Measurements from ENCODE around the gene ATG9B.

GRCh38 chr7:151065516-151065915, 41.2 kb upstream of the ATG9B start:
- TF ChIP-seq, protein P1, sequence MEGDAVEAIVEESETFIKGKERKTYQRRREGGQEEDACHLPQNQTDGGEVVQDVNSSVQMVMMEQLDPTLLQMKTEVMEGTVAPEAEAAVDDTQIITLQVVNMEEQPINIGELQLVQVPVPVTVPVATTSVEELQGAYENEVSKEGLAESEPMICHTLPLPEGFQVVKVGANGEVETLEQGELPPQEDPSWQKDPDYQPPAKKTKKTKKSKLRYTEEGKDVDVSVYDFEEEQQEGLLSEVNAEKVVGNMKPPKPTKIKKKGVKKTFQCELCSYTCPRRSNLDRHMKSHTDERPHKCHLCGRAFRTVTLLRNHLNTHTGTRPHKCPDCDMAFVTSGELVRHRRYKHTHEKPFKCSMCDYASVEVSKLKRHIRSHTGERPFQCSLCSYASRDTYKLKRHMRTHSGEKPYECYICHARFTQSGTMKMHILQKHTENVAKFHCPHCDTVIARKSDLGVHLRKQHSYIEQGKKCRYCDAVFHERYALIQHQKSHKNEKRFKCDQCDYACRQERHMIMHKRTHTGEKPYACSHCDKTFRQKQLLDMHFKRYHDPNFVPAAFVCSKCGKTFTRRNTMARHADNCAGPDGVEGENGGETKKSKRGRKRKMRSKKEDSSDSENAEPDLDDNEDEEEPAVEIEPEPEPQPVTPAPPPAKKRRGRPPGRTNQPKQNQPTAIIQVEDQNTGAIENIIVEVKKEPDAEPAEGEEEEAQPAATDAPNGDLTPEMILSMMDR (IDR thresholded peaks at IDR 0.05 in 2 of 3, conservative IDR thresholded peaks at IDR 0.05 in 1 of 3; ENCODE audit: borderline replicate concordance in 1 of 3, insufficient read depth in 1 of 3, low read depth in 2 of 3, low read length in 2 of 3) = no peak
- TF ChIP-seq POLR2A (IDR thresholded peaks at IDR 0.05; ENCODE audit: borderline replicate concordance, extremely low read depth, insufficient read depth, insufficient read length) (no peak), FOSL1 (IDR thresholded peaks at IDR 0.05; ENCODE audit: low read depth) (no peak), POLR2AphosphoS5 (IDR thresholded peaks at IDR 0.05; ENCODE audit: low read depth, low read length) (no peak), RAD21 (IDR thresholded peaks at IDR 0.05; ENCODE audit: low read depth) (no peak)
- TF ChIP-seq, protein P2, sequence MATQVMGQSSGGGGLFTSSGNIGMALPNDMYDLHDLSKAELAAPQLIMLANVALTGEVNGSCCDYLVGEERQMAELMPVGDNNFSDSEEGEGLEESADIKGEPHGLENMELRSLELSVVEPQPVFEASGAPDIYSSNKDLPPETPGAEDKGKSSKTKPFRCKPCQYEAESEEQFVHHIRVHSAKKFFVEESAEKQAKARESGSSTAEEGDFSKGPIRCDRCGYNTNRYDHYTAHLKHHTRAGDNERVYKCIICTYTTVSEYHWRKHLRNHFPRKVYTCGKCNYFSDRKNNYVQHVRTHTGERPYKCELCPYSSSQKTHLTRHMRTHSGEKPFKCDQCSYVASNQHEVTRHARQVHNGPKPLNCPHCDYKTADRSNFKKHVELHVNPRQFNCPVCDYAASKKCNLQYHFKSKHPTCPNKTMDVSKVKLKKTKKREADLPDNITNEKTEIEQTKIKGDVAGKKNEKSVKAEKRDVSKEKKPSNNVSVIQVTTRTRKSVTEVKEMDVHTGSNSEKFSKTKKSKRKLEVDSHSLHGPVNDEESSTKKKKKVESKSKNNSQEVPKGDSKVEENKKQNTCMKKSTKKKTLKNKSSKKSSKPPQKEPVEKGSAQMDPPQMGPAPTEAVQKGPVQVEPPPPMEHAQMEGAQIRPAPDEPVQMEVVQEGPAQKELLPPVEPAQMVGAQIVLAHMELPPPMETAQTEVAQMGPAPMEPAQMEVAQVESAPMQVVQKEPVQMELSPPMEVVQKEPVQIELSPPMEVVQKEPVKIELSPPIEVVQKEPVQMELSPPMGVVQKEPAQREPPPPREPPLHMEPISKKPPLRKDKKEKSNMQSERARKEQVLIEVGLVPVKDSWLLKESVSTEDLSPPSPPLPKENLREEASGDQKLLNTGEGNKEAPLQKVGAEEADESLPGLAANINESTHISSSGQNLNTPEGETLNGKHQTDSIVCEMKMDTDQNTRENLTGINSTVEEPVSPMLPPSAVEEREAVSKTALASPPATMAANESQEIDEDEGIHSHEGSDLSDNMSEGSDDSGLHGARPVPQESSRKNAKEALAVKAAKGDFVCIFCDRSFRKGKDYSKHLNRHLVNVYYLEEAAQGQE (IDR thresholded peaks at IDR 0.05; ENCODE audit: low read depth) = no peak
